Mesendoderm (in vitro differentiated cells): Measurements from ENCODE around the gene NELFCD. TPM values are rescaled to one million over a fixed set of nuclear protein-coding genes. Genes with fewer than 3 reads are reported as not detected.

Experiments
- DNase-seq: peaks from one replicate; pipeline ENCODE4 v3.0.0; 2013
- H2AK5ac ChIP-seq: 2 replicates; pipeline ENCODE4 v1.6.1; 2013; ENCODE audit warnings: low read length, inconsistent platforms
- H2BK120ac ChIP-seq: 2 replicates; pipeline ENCODE4 v1.6.1; 2013; ENCODE audit warnings: low read depth, mild to moderate bottlenecking, low read length, moderate library complexity, mixed read lengths
- H2BK15ac ChIP-seq: replicated peaks from 2 replicates; pipeline ENCODE4 v1.6.1; 2013; ENCODE audit warnings: low read depth, mild to moderate bottlenecking, moderate library complexity
- H2BK5ac ChIP-seq: 2 replicates; pipeline ENCODE4 v1.6.1; 2013; ENCODE audit warnings: low read length, inconsistent platforms
- H3K18ac ChIP-seq: 2 replicates; pipeline ENCODE4 v1.6.1; 2013; ENCODE audit warnings: mild to moderate bottlenecking, low read length, mixed read lengths
- H3K23ac ChIP-seq: one replicate; pipeline ENCODE4 v1.6.1; 2013; ENCODE audit warnings: low read length
- H3K27ac ChIP-seq: 2 replicates; pipeline ENCODE4 v1.5.1; 2013; ENCODE audit warnings: low read depth, mild to moderate bottlenecking, inconsistent platforms, low read length, moderate library complexity
- H3K27me3 ChIP-seq: 2 replicates; pipeline ENCODE4 v1.6.1; 2013; ENCODE audit warnings: low read length, control low read depth, mild to moderate bottlenecking, inconsistent platforms; ENCODE audit not compliant: insufficient read depth, poor library complexity
- H3K36me3 ChIP-seq: 2 replicates; pipeline ENCODE4 v1.6.1; 2013; ENCODE audit warnings: low read length, inconsistent platforms; ENCODE audit not compliant: control insufficient read depth, insufficient read depth
- H3K4ac ChIP-seq: one replicate; pipeline ENCODE4 v1.6.1; 2013; ENCODE audit warnings: low read depth, mild to moderate bottlenecking, low read length, moderate library complexity
- H3K4me1 ChIP-seq: 2 replicates; pipeline ENCODE4 v1.6.1; 2013; ENCODE audit warnings: low read depth, low read length, inconsistent platforms; ENCODE audit not compliant: control insufficient read depth
- H3K4me2 ChIP-seq: 2 replicates; pipeline ENCODE4 v1.6.1; 2013; ENCODE audit warnings: low read length
- H3K4me3 ChIP-seq: 2 replicates; pipeline ENCODE4 v1.5.1; 2013; ENCODE audit warnings: mild to moderate bottlenecking, low read length
- H3K56ac ChIP-seq: one replicate; pipeline ENCODE4 v1.6.1; 2013; ENCODE audit warnings: low read length
- H3K79me1 ChIP-seq: 2 replicates; pipeline ENCODE4 v1.6.1; 2013; ENCODE audit warnings: low read length, inconsistent platforms
- H3K79me2 ChIP-seq: 2 replicates; pipeline ENCODE4 v1.6.1; 2013; ENCODE audit warnings: mild to moderate bottlenecking, low read length; ENCODE audit not compliant: control insufficient read depth, insufficient read depth
- H3K9ac ChIP-seq: 2 replicates; pipeline ENCODE4 v1.6.1; 2013; ENCODE audit warnings: low read length, inconsistent platforms
- H4K5ac ChIP-seq: one replicate; pipeline ENCODE4 v1.6.1; 2013; ENCODE audit warnings: low read length
- H4K8ac ChIP-seq: one replicate; pipeline ENCODE4 v1.6.1; 2013; ENCODE audit warnings: low read depth, mild to moderate bottlenecking, control low read depth, low read length, moderate library complexity
- WGBS: extraction: QIAGEN DNeasy Blood & Tissue Kit; methylation state at CpG from one replicate; pipeline ENCODE4 v1.1.7; 2013; ENCODE audit warnings: low lambda C conversion rate, missing lambda C conversion rate; ENCODE audit not compliant: insufficient coverage; ENCODE audit errors: extremely low coverage; 5-methylcytosine and 5-hydroxymethylcytosine counted together
- polyA plus RNA-seq, 2 experiments: library from polyadenylated mRNA; stranded (reverse); fragments of 200-250 nt; gene quantifications; one replicate each; pipeline ENCODE4 v1.2.3, GENCODE V29; 2013

The NELFCD gene, protein sequence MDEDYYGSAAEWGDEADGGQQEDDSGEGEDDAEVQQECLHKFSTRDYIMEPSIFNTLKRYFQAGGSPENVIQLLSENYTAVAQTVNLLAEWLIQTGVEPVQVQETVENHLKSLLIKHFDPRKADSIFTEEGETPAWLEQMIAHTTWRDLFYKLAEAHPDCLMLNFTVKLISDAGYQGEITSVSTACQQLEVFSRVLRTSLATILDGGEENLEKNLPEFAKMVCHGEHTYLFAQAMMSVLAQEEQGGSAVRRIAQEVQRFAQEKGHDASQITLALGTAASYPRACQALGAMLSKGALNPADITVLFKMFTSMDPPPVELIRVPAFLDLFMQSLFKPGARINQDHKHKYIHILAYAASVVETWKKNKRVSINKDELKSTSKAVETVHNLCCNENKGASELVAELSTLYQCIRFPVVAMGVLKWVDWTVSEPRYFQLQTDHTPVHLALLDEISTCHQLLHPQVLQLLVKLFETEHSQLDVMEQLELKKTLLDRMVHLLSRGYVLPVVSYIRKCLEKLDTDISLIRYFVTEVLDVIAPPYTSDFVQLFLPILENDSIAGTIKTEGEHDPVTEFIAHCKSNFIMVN
- polyA plus RNA-seq (2013, experiment 1 of 2), result 54.9 TPM
- polyA plus RNA-seq (2013, experiment 2 of 2), result 53.5 TPM

- peak within 1 kb of the TSS; percentile 91 for H3K9ac ChIP-seq
- peak within 1 kb of the TSS; percentile 97 for H3K4ac ChIP-seq
- H2AK5ac ChIP-seq, result peak within 1 kb of the TSS; percentile 58
- no CpG with 5 or more reads among the region's 109 CpGs for WGBS
- H3K23ac ChIP-seq, result peak within 1 kb of the TSS; percentile 15
- no peaks in the 10 kb centered on the region for H3K27me3 ChIP-seq
- peak within 1 kb of the TSS; percentile 62 for H3K4me3 ChIP-seq
- H3K4me2 ChIP-seq, result peak within 1 kb of the TSS; percentile 62
- H3K79me1 ChIP-seq, result peaks cover 26% of the 10 kb centered on the region
- H4K8ac ChIP-seq, result peak within 1 kb of the TSS; percentile 29
- no peak within 1 kb of the TSS for H2BK15ac ChIP-seq
- peak within 1 kb of the TSS; percentile 85 for H2BK120ac ChIP-seq
- H4K5ac ChIP-seq, result no peak within 1 kb of the TSS
- peaks cover 13% of the 10 kb centered on the region for H3K4me1 ChIP-seq
- peak; percentile 91 for DNase-seq
- peak within 1 kb of the TSS; percentile 99 for H3K18ac ChIP-seq
- H3K36me3 ChIP-seq, result no peaks in the 10 kb centered on the region
- H3K79me2 ChIP-seq, result peaks cover 33% of the 10 kb centered on the region
- H2BK5ac ChIP-seq, result peak within 1 kb of the TSS; percentile 82
- peak within 1 kb of the TSS; percentile 71 for H3K27ac ChIP-seq
- peak within 1 kb of the TSS; percentile 95 for H3K56ac ChIP-seq
Measured at GRCh38 chr20:58980711-58981627, at the start of gene NELFCD. NELFCD (plus strand) TSS chr20:58981256; CDS start chr20:58981310, 54 bp downstream.

DNA sequence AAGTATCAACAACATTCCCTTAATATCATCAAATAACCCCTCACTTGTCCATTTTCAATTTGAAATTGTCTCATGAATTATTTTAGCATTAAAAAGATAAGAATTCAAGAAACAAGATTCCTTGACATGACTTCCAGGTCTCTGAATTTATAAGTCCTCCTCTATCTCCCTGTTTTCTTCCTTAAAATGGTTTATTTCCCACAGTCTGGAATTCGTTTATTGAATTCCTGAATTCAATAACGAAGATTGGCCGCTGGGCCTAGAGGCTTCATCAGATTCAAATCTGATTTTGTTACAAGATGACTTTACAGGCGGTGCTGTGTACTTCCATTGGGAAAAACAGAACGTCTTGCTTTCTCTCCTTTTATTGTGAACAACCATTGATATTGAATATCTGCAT, 48.9 kb upstream of the NELFCD start:
- Histone ChIP-seq H3K4ac (no peak overlapping the region), H3K18ac (no peak overlapping the region), H3K4me3 (no peak overlapping the region), H3K79me1 (no peaks in the 10 kb centered on the region), H3K27me3 (no peaks in the 10 kb centered on the region), H2BK120ac (no peak overlapping the region), H3K79me2 (no peaks in the 10 kb centered on the region), H3K23ac (no peak overlapping the region), H3K36me3 (no peaks in the 10 kb centered on the region), H4K8ac (no peak overlapping the region), H3K9ac (no peak overlapping the region), H2BK5ac (no peak overlapping the region), H2BK15ac (no peak overlapping the region), H3K4me2 (no peak overlapping the region), H3K56ac (no peak overlapping the region), H3K4me1 (no peaks in the 10 kb centered on the region), H3K27ac (no peak overlapping the region), H4K5ac (no peak overlapping the region), H2AK5ac (no peak overlapping the region)
- DNase-seq, result no peak
- WGBS, result no CpG with 5 or more reads among the region's 5 CpGs

GRCh38 chr20:58938078-58938477, 43.0 kb upstream of the NELFCD start:
- no peak overlapping the region for H2AK5ac ChIP-seq
- no peak overlapping the region for H3K4ac ChIP-seq
- H3K23ac ChIP-seq, result no peak overlapping the region
- no peak overlapping the region for H3K4me2 ChIP-seq
- H3K18ac ChIP-seq, result no peak overlapping the region
- H2BK5ac ChIP-seq, result no peak overlapping the region
- DNase-seq, result no peak
- H3K36me3 ChIP-seq, result no peaks in the 10 kb centered on the region
- H3K27me3 ChIP-seq, result no peaks in the 10 kb centered on the region
- H3K4me1 ChIP-seq, result no peaks in the 10 kb centered on the region
- no peak overlapping the region for H4K5ac ChIP-seq
- H3K27ac ChIP-seq, result no peak overlapping the region
- H3K56ac ChIP-seq, result no peak overlapping the region
- no CpG with 5 or more reads among the region's 2 CpGs for WGBS
- no peak overlapping the region for H3K9ac ChIP-seq
- no peaks in the 10 kb centered on the region for H3K79me1 ChIP-seq
- no peak overlapping the region for H4K8ac ChIP-seq
- no peak overlapping the region for H3K4me3 ChIP-seq
- H3K79me2 ChIP-seq, result no peaks in the 10 kb centered on the region
- H2BK120ac ChIP-seq, result no peak overlapping the region
- H2BK15ac ChIP-seq, result no peak overlapping the region

DNA sequence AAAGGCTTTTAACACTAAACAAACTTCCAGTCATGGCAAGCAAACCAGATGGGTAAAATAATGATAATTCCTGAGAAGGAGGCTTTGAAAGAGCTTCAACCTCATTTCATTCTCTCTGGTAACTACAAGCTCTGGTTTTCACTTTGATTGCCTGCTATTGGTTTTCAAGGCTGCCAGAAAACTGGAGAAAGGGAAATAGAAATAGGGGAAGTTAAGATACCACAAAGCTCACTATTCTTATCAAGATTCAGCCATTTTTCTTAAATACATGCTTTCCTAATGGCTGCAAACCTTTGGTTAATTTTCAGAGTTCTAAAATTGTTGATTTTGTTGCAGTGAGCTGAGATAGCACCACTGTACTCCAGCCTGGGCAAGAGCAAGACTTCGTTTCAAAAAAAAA, 42.5 kb upstream of the NELFCD start:
- no peak for DNase-seq
- H3K27ac ChIP-seq, result no peak overlapping the region
- no peak overlapping the region for H3K4me3 ChIP-seq
- no peak overlapping the region for H4K8ac ChIP-seq
- H3K4me1 ChIP-seq, result no peaks in the 10 kb centered on the region
- no peak overlapping the region for H2BK5ac ChIP-seq
- H3K18ac ChIP-seq, result no peak overlapping the region
- H2AK5ac ChIP-seq, result no peak overlapping the region
- no CpG with 5 or more reads among the region's 1 CpG for WGBS
- no peak overlapping the region for H3K4me2 ChIP-seq
- H3K36me3 ChIP-seq, result no peaks in the 10 kb centered on the region
- no peak overlapping the region for H3K23ac ChIP-seq
- no peak overlapping the region for H3K4ac ChIP-seq
- H4K5ac ChIP-seq, result no peak overlapping the region
- no peak overlapping the region for H3K9ac ChIP-seq
- no peak overlapping the region for H3K56ac ChIP-seq
- H2BK15ac ChIP-seq, result no peak overlapping the region
- H3K27me3 ChIP-seq, result no peaks in the 10 kb centered on the region
- H3K79me1 ChIP-seq, result no peaks in the 10 kb centered on the region
- H2BK120ac ChIP-seq, result no peak overlapping the region
- H3K79me2 ChIP-seq, result no peaks in the 10 kb centered on the region

DNA sequence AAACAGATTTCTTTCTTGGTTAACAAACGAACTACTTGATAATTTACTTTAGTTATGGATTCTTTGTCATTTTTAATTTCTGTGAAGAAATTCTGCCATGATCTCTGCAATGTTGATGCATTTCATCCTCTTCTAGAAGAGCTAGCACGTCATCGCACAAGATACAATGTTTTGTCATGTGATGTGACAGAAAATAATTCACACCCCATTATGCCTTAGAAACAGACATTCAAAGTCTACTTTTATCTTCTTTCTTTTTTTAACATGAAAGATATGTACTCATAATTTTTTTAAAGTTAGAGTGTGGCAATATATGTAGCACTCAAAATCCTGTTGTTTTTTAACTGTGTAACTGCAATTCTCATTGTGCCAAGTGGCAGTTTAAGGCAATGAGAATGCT, 39.6 kb upstream of the NELFCD start:
- no peak overlapping the region for H2AK5ac ChIP-seq
- H3K23ac ChIP-seq, result no peak overlapping the region
- H2BK120ac ChIP-seq, result no peak overlapping the region
- H3K18ac ChIP-seq, result no peak overlapping the region
- no peak overlapping the region for H3K9ac ChIP-seq
- H4K5ac ChIP-seq, result no peak overlapping the region
- H2BK15ac ChIP-seq, result no peak overlapping the region
- H3K27ac ChIP-seq, result no peak overlapping the region
- H3K4me3 ChIP-seq, result no peak overlapping the region
- H3K4me2 ChIP-seq, result no peak overlapping the region
- no peak overlapping the region for H3K4ac ChIP-seq
- H4K8ac ChIP-seq, result no peak overlapping the region
- no peak overlapping the region for H2BK5ac ChIP-seq
- H3K56ac ChIP-seq, result no peak overlapping the region
- no CpG with 5 or more reads among the region's 3 CpGs for WGBS
- H3K79me2 ChIP-seq, result no peaks in the 10 kb centered on the region
- H3K79me1 ChIP-seq, result no peaks in the 10 kb centered on the region
- no peaks in the 10 kb centered on the region for H3K36me3 ChIP-seq
- no peaks in the 10 kb centered on the region for H3K27me3 ChIP-seq
- H3K4me1 ChIP-seq, result no peaks in the 10 kb centered on the region
- DNase-seq, result no peak
